ENCODE measurements around the gene SUSD6.

SUSD6 gene

GRCh38 chr14:69652942-69653684 lies 41.7 kb downstream of the SUSD6 start:
- no peak for DNase-seq

- no peak for DNase-seq
Measured at GRCh38 chr14:69654116-69654515, 42.7 kb downstream of the SUSD6 start.

GRCh38 chr14:69657950-69658355 lies 46.6 kb downstream of the SUSD6 start:
- DNase-seq, result peak; percentile 40

- DNase-seq, result peak; percentile 42
Measured at GRCh38 chr14:69658664-69659261, 47.4 kb downstream of the SUSD6 start.

GRCh38 chr14:69660344-69661193 lies 49.2 kb downstream of the SUSD6 start:
- no peak for DNase-seq

GRCh38 chr14:69661194-69661537 lies 49.8 kb downstream of the SUSD6 start:
- no peak for DNase-seq

DNA sequence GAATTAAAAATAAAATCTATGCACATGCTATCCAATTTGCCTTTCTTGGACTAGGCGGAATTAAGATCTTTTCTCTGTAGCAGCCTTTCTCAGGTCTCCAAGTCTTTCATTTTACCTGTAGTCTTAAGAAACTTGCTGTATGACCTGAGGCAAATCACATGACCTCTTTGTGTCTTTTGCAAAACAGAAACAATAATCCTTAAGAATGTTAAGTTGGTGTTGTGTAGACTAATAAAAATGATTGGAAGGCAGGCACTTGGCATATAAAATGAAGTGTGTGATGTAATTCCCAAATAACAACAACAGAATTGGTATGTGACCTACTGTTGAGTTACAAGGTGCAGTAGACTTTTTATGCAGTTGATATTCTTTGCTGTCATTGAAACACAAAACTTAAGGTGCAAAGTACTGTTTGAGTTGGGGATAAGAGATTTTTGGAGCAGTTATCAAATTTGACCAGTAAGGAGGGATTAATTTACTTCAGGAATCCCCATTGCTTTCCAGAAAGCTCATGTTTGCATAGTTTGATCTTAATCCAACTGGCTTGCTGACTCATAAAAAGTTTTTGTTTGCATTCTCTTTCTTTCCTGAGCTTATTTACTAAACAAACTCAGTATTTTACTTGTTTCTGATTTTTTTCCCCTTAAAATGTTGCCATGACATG lies 51.4 kb downstream of the SUSD6 start:
- DNase-seq, result no peak

- no peak for DNase-seq
Measured at GRCh38 chr14:69663300-69663643, 51.9 kb downstream of the SUSD6 start.

GRCh38 chr14:69664265-69664664 lies 52.9 kb downstream of the SUSD6 start:
- no peak for DNase-seq

- DNase-seq, result no peak
Measured at GRCh38 chr14:69664865-69665526, 53.6 kb downstream of the SUSD6 start.

- DNase-seq, result peak; percentile 58
Measured at GRCh38 chr14:69665631-69666030, 54.2 kb downstream of the SUSD6 start.

DNA sequence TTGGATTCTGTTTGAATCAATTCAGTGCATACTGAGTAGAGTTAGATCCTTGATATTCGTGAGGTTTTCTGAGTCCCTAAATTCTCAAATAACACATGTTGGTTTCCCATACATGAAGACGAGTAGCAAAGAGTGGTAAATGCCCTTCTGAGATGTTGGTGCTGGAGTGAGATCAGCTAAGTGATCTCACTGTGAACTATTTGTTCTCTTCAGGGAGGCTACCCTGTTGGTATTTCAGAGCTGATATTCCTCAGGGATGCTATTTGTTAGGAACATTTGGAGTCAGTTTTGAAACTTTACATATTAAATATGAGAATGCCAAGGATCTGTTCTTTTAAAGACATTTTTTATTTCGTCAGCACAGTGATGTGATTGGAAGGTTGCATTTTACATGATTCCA lies 54.7 kb downstream of the SUSD6 start:
- peak; percentile 20 for DNase-seq

DNA sequence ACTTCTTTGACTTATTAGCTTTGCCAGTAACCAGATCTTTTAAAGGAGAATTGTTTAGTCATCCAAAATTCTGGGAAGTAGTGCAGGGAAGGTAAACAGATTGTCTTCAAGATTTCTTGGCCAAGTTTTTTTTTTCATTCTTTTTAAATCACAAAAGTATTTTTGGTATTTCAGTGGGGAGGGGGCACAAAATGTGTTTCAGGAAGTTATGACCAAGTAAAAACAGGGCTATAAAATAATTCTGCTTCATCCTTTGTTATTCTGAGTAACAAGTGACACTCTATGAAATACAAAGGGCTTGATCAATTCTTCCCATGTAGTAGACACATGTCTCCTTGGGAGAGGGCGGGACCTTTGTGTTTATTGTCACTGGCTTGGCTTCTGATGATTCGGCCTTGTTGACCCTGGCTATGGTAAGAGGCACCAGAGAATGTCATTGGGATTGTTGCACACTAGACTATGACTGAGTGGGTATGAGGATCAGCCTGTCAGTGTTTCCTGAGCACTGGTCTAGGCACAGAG lies 55.4 kb downstream of the SUSD6 start:
- DNase-seq, result peak; percentile 80

- DNase-seq, result no peak
Measured at GRCh38 chr14:69667938-69668335, 56.5 kb downstream of the SUSD6 start.

- DNase-seq, result no peak
Measured at GRCh38 chr14:69669375-69669774, 58.0 kb downstream of the SUSD6 start.

- DNase-seq, result no peak
Measured at GRCh38 chr14:69670093-69670492, 58.7 kb downstream of the SUSD6 start.

DNA sequence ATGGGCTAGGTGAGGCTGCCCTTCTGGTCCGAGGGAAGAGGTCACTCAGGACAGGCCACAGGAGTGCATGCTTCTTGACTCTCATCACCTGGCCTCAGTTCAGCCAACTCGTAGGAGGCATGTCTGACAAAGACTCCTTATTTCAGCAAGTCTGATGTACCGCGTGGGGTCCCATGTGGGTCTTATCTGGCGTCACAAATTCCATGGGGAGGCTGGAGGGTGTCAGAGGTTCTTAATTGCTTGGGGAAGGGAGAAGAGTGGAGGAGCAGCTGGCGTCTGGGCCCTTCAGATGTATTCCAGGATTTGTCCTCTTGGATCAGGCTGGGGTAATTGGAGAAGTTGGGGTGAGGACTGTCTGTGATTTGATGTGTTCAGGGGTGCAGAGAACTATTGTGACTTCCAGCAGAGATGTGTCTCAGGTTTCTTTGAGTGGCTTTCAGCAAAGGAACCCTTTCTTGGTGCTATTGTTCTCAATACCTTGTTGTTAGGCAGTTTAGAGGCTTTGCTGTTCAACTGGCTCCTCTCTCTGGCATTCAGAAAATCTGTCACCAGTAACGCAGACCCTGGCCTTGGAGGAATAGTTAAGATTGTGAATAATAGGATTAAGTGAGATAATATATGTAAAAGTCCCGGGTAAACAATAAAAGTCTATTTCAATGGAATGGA lies 60.1 kb downstream of the SUSD6 start:
- DNase-seq, result no peak

DNA sequence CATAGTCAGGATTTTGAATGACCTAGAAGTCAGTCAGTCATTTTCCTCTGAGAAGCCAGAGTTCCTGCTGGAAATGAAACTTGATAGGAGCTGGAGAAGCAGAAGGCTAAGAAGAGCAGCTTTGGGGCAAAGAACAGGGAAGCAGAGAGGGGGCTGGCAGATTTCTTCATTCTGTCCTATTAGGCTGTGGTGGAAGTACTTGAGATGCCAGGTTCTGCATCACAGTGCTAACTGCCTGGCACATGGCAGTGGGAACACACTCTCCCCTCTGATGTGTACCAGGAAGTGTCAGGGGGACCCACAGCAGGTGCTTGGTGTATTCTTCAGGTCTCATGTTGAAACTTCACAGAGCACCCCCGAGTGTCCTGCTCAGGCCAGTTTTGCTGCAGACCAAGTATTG lies 61.0 kb downstream of the SUSD6 start:
- no peak for DNase-seq

DNA sequence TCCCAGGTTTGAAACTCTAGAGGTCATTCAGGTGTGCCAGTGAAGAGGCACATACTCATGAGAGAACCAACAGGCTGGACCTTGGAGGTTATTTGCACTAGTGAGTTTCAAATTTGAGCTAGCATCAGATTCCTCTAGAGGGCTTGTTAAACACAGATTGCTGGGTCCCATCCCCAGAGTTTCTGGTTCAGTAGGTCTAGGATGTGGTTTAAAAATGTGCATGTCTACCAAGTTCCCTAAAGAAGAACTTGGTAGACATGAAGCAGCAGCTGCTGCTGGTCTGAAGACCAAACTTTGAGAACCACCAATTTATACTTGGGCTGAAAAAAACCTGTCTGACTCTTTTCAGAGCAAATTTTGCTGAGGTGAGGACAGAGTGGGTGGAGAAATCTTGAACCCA lies 61.7 kb downstream of the SUSD6 start:
- DNase-seq, result no peak

- no peak for DNase-seq
Measured at GRCh38 chr14:69673578-69674305, 62.3 kb downstream of the SUSD6 start.

DNA sequence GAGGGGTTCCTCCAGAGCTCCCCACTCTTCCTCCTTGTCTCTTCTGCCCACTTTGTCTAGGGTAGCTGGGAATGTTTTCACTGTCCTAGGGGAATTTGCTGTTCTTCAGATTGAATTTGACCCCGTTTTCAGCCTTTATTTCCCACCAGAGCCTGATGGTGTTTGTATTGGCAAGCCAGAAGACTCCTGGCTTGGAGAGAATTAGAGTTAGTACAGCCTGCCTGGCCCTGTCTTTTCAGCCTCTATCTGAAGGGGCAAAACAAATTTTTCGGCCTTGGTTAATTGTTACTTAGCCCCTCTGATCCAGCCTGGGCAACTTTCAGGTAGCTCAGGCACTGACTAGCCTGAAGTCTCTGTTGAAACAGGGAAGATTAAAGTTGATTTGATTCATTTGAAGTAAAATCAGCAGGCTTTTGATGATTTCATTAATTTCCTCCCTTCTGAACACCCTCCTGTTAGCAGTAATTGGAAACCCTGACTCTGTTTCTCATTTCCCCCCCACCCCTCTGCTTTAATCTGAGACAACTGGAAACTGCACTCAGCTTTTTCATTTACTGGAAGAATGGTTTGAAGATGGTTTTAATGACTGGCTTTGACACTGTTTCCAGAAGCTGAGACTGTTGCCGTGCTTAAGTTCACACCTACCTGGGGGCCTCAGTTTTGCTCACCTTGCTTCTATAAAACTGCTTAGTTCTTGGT lies 63.3 kb downstream of the SUSD6 start:
- DNase-seq, result no peak
